Measurements from ENCODE around the gene TTN.
A peak's percentile ranks its signal among the peaks of the same experiment; 100 is the strongest.

Gene TTN

GRCh38 chr2:178704876-178705275 lies 102.3 kb downstream of the TTN start:
- ChIA-PET POLR2A (no interaction called here), CTCF (no interaction called here)
- WGBS (ENCODE audit: insufficient coverage), result 94% methylated on average over 2 of the region's 5 CpGs

DNA sequence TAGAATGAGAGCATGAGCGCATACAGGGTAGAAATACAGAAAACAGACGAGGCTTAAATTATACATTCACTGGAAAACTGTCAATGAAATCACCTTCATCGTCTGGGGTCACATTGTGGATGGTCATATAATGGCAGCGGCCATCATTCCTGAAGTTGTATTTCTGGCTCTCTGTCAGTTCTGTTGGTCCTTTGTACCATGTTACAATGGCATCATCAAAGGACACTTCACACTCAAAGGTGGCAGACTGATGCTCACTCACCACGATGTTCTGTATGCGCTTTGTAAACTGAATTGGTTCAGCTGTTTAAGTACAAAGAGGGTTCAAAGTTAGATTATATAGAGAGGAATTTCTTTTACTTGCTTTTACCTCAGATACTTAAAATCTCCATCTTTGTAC lies 104.9 kb downstream of the TTN start:
- H3K9me3 ChIP-seq (ENCODE audit: control extremely low read depth in 1 of 5, control insufficient read depth in 4 of 5, insufficient read depth in 2 of 5, low read depth in 1 of 5, low read length in 4 of 5), result no peaks in the 10 kb centered on the region
- POLR2A ChIA-PET, result no interaction called here
- WGBS (ENCODE audit: insufficient coverage), result 100% methylated on average over 4 of the region's 6 CpGs
- H3K27ac ChIP-seq (ENCODE audit: insufficient read depth in 1 of 2, low read depth in 1 of 2, low read length in 2 of 2, poor library complexity in 1 of 2, severe bottlenecking in 2 of 2), result no peak overlapping the region
- no peak for DNase-seq
- no peaks in the 10 kb centered on the region for H3K4me1 ChIP-seq (ENCODE audit: control extremely low read depth in 1 of 4, control insufficient read depth in 4 of 4, insufficient read depth in 4 of 4, low read length in 3 of 4)
- CTCF ChIA-PET, result interaction anchor here (1.8 to 2.6 kb wide), 2 partner anchors 8 to 19 kb away, joined by 4 to 9 read pairs; no protein-coding TSS in a partner anchor
- no peaks in the 10 kb centered on the region for H3K36me3 ChIP-seq (ENCODE audit: control insufficient read depth in 4 of 4, insufficient read depth in 4 of 4, low read length in 3 of 4)
- H3K4me3 ChIP-seq (ENCODE audit: control insufficient read depth in 1 of 7, extremely low read depth in 1 of 7, insufficient read depth in 4 of 7, low read depth in 2 of 7, low read length in 6 of 7), result no peak overlapping the region
- H3K27me3 ChIP-seq (replicated peaks in 2 of 5; ENCODE audit: control insufficient read depth in 4 of 5, insufficient read depth in 5 of 5, low read length in 4 of 5), result no peaks in the 10 kb centered on the region

More at GRCh38 chr2:178704876-178705275, 102.3 kb downstream of the TTN start:
- Histone ChIP-seq H3K4me3 (ENCODE audit: control insufficient read depth in 1 of 7, extremely low read depth in 1 of 7, insufficient read depth in 4 of 7, low read depth in 2 of 7, low read length in 6 of 7) (no peak overlapping the region), H3K4me1 (ENCODE audit: control extremely low read depth in 1 of 4, control insufficient read depth in 4 of 4, insufficient read depth in 4 of 4, low read length in 3 of 4) (no peaks in the 10 kb centered on the region), H3K9me3 (ENCODE audit: control extremely low read depth in 1 of 5, control insufficient read depth in 4 of 5, insufficient read depth in 2 of 5, low read depth in 1 of 5, low read length in 4 of 5) (no peaks in the 10 kb centered on the region), H3K36me3 (ENCODE audit: control insufficient read depth in 4 of 4, insufficient read depth in 4 of 4, low read length in 3 of 4) (no peaks in the 10 kb centered on the region), H3K27me3 (replicated peaks in 2 of 5; ENCODE audit: control insufficient read depth in 4 of 5, insufficient read depth in 5 of 5, low read length in 4 of 5) (no peaks in the 10 kb centered on the region), H3K27ac (ENCODE audit: insufficient read depth in 1 of 2, low read depth in 1 of 2, low read length in 2 of 2, poor library complexity in 1 of 2, severe bottlenecking in 2 of 2) (no peak overlapping the region)
- no peak for DNase-seq

DNA sequence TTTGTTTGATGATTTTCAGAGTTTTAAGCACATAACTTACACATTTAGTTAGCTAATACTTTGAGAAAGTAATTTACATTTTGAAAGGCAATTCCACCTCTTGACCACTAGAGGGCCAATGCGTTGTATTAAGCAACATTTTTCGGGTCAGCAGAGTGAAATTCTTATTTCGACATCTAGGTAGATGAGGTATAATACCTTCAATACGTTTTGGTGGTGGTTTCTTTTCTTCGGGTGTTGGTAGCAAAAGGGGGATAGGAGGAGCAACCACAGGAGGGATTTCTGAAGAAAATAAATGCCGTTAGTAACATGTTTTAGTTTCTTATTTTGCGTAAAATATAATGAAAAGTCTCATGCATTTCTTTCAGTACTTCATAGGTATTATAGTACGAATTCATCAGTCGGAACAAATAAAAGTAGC lies 106.3 kb downstream of the TTN start:
- ChIA-PET POLR2A (no interaction called here), CTCF (interaction anchor here (1.2 to 2.6 kb wide), 3 partner anchors 9 to 18 kb away, joined by 4 to 9 read pairs (median 4); no protein-coding TSS in a partner anchor)
- WGBS (ENCODE audit: insufficient coverage), result 56% methylated on average over 5 of the region's 9 CpGs
- no peak overlapping the region for H3K4me3 ChIP-seq (ENCODE audit: control insufficient read depth in 1 of 7, extremely low read depth in 1 of 7, insufficient read depth in 4 of 7, low read depth in 2 of 7, low read length in 6 of 7)
- H3K27me3 ChIP-seq (replicated peaks in 2 of 5; ENCODE audit: control insufficient read depth in 4 of 5, insufficient read depth in 5 of 5, low read length in 4 of 5), result no peaks in the 10 kb centered on the region
- no peaks in the 10 kb centered on the region for H3K36me3 ChIP-seq (ENCODE audit: control insufficient read depth in 4 of 4, insufficient read depth in 4 of 4, low read length in 3 of 4)
- DNase-seq, result peak; percentile 11 to 46 (median 46)
- H3K4me1 ChIP-seq (ENCODE audit: control extremely low read depth in 1 of 4, control insufficient read depth in 4 of 4, insufficient read depth in 4 of 4, low read length in 3 of 4), result no peaks in the 10 kb centered on the region
- no peaks in the 10 kb centered on the region for H3K9me3 ChIP-seq (ENCODE audit: control extremely low read depth in 1 of 5, control insufficient read depth in 4 of 5, insufficient read depth in 2 of 5, low read depth in 1 of 5, low read length in 4 of 5)
- no peak overlapping the region for H3K27ac ChIP-seq (ENCODE audit: insufficient read depth in 1 of 2, low read depth in 1 of 2, low read length in 2 of 2, poor library complexity in 1 of 2, severe bottlenecking in 2 of 2)

- ChIA-PET POLR2A (no interaction called here), CTCF (interaction anchor here (2.6 kb wide), 1 partner anchor 10 kb away, joined by 9 read pairs; no protein-coding TSS in a partner anchor)
- WGBS (ENCODE audit: insufficient coverage), result 100% methylated on average over 3 of the region's 3 CpGs
- DNase-seq, result no peak
- H3K4me3 ChIP-seq (ENCODE audit: control insufficient read depth in 1 of 7, extremely low read depth in 1 of 7, insufficient read depth in 4 of 7, low read depth in 2 of 7, low read length in 6 of 7), result no peak overlapping the region
- no peaks in the 10 kb centered on the region for H3K9me3 ChIP-seq (ENCODE audit: control extremely low read depth in 1 of 5, control insufficient read depth in 4 of 5, insufficient read depth in 2 of 5, low read depth in 1 of 5, low read length in 4 of 5)
- no peaks in the 10 kb centered on the region for H3K27me3 ChIP-seq (replicated peaks in 2 of 5; ENCODE audit: control insufficient read depth in 4 of 5, insufficient read depth in 5 of 5, low read length in 4 of 5)
- H3K4me1 ChIP-seq (ENCODE audit: control extremely low read depth in 1 of 4, control insufficient read depth in 4 of 4, insufficient read depth in 4 of 4, low read length in 3 of 4), result no peaks in the 10 kb centered on the region
- no peaks in the 10 kb centered on the region for H3K36me3 ChIP-seq (ENCODE audit: control insufficient read depth in 4 of 4, insufficient read depth in 4 of 4, low read length in 3 of 4)
- no peak overlapping the region for H3K27ac ChIP-seq (ENCODE audit: insufficient read depth in 1 of 2, low read depth in 1 of 2, low read length in 2 of 2, poor library complexity in 1 of 2, severe bottlenecking in 2 of 2)
These were observed 107.1 kb downstream of the TTN start for GRCh38 chr2:178700136-178700535.

GRCh38 chr2:178692845-178693244 lies 114.4 kb downstream of the TTN start:
- peaks cover 0 to 4% (median 0%) of the 10 kb centered on the region in 4 experiments for H3K4me1 ChIP-seq (ENCODE audit: control extremely low read depth in 1 of 4, control insufficient read depth in 4 of 4, insufficient read depth in 4 of 4, low read length in 3 of 4)
- ChIA-PET CTCF (interaction anchor here (0.7 kb wide), 1 partner anchor 739 kb away, joined by 3 read pairs; no protein-coding TSS in a partner anchor), POLR2A (no interaction called here)
- no CpG with 5 or more reads among the region's 2 CpGs for WGBS (ENCODE audit: insufficient coverage)
- no peak for DNase-seq
- no peaks in the 10 kb centered on the region for H3K9me3 ChIP-seq (ENCODE audit: control extremely low read depth in 1 of 5, control insufficient read depth in 4 of 5, insufficient read depth in 2 of 5, low read depth in 1 of 5, low read length in 4 of 5)
- no peak overlapping the region for H3K27ac ChIP-seq (ENCODE audit: insufficient read depth in 1 of 2, low read depth in 1 of 2, low read length in 2 of 2, poor library complexity in 1 of 2, severe bottlenecking in 2 of 2)
- peaks cover 0 to 2% (median 0%) of the 10 kb centered on the region in 4 experiments for H3K36me3 ChIP-seq (ENCODE audit: control insufficient read depth in 4 of 4, insufficient read depth in 4 of 4, low read length in 3 of 4)
- no peaks in the 10 kb centered on the region for H3K27me3 ChIP-seq (replicated peaks in 2 of 5; ENCODE audit: control insufficient read depth in 4 of 5, insufficient read depth in 5 of 5, low read length in 4 of 5)
- no peak overlapping the region for H3K4me3 ChIP-seq (ENCODE audit: control insufficient read depth in 1 of 7, extremely low read depth in 1 of 7, insufficient read depth in 4 of 7, low read depth in 2 of 7, low read length in 6 of 7)

DNA sequence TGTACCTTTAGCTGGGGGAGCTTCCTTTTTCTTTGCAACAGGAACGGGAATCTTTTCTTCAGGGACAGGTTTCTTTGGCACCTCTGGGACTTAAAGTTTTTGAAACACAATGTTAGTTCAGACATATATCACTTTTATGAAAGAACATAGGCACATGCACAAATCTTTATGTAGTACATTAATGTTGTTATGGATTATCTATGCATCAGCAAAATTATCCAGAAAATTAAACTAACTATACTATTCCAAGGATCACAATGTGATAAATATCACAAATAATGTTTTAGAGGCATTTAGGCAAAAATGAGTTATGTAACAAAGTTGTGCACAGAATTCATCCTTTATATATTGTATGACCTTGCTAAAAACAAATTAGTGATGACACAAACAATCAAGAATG lies 117.4 kb downstream of the TTN start:
- H3K27me3 ChIP-seq (replicated peaks in 2 of 5; ENCODE audit: control insufficient read depth in 4 of 5, insufficient read depth in 5 of 5, low read length in 4 of 5), result no peaks in the 10 kb centered on the region
- H3K4me1 ChIP-seq (ENCODE audit: control extremely low read depth in 1 of 4, control insufficient read depth in 4 of 4, insufficient read depth in 4 of 4, low read length in 3 of 4), result peaks cover 0 to 4% (median 0%) of the 10 kb centered on the region in 4 experiments
- ChIA-PET CTCF (interaction anchor here (0.8 to 1.0 kb wide), 2 partner anchors 12 to 18 kb away, joined by 3 to 4 read pairs; no protein-coding TSS in a partner anchor), POLR2A (no interaction called here)
- no peak for DNase-seq
- no peak overlapping the region for H3K27ac ChIP-seq (ENCODE audit: insufficient read depth in 1 of 2, low read depth in 1 of 2, low read length in 2 of 2, poor library complexity in 1 of 2, severe bottlenecking in 2 of 2)
- no peak overlapping the region for H3K4me3 ChIP-seq (ENCODE audit: control insufficient read depth in 1 of 7, extremely low read depth in 1 of 7, insufficient read depth in 4 of 7, low read depth in 2 of 7, low read length in 6 of 7)
- H3K36me3 ChIP-seq (ENCODE audit: control insufficient read depth in 4 of 4, insufficient read depth in 4 of 4, low read length in 3 of 4), result peaks cover 0 to 2% (median 0%) of the 10 kb centered on the region in 4 experiments
- no peaks in the 10 kb centered on the region for H3K9me3 ChIP-seq (ENCODE audit: control extremely low read depth in 1 of 5, control insufficient read depth in 4 of 5, insufficient read depth in 2 of 5, low read depth in 1 of 5, low read length in 4 of 5)
- no CpG with 5 or more reads among the region's 1 CpG for WGBS (ENCODE audit: insufficient coverage)

DNA sequence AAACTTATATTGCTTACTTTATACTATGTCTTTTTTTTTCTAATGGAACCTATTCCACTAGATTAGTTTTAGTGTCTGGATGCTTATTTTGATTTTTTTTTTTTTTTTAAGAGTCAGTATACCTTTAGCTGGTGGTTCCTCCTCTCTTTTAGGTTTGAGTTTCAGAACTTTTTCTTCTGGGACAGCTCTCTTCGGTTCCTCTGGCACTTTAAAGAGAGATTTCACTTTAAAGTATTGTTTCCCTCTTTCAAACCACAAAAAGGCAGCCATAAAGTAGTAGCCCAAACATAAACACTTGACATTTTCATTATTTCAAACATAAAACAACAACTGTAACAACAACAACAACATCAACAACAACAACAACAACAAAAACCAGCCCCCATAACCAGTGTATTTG lies 123.3 kb downstream of the TTN start:
- 100% methylated on average over 1 of the region's 1 CpG for WGBS (ENCODE audit: insufficient coverage)
- H3K27ac ChIP-seq (ENCODE audit: insufficient read depth in 1 of 2, low read depth in 1 of 2, low read length in 2 of 2, poor library complexity in 1 of 2, severe bottlenecking in 2 of 2), result no peak overlapping the region
- H3K27me3 ChIP-seq (replicated peaks in 2 of 5; ENCODE audit: control insufficient read depth in 4 of 5, insufficient read depth in 5 of 5, low read length in 4 of 5), result no peaks in the 10 kb centered on the region
- H3K36me3 ChIP-seq (ENCODE audit: control insufficient read depth in 4 of 4, insufficient read depth in 4 of 4, low read length in 3 of 4), result peaks cover 0 to 6% (median 0%) of the 10 kb centered on the region in 4 experiments
- no peaks in the 10 kb centered on the region for H3K9me3 ChIP-seq (ENCODE audit: control extremely low read depth in 1 of 5, control insufficient read depth in 4 of 5, insufficient read depth in 2 of 5, low read depth in 1 of 5, low read length in 4 of 5)
- no peaks in the 10 kb centered on the region for H3K4me1 ChIP-seq (ENCODE audit: control extremely low read depth in 1 of 4, control insufficient read depth in 4 of 4, insufficient read depth in 4 of 4, low read length in 3 of 4)
- POLR2A ChIA-PET, result no interaction called here
- CTCF ChIA-PET, result interaction anchor here (1.5 kb wide), 1 partner anchor 17 kb away, joined by 4 read pairs; no protein-coding TSS in a partner anchor
- DNase-seq, result no peak
- H3K4me3 ChIP-seq (ENCODE audit: control insufficient read depth in 1 of 7, extremely low read depth in 1 of 7, insufficient read depth in 4 of 7, low read depth in 2 of 7, low read length in 6 of 7), result no peak overlapping the region
